GM19025 (cell line): ENCODE measurements around the gene RASSF7.

Experiments used
- ATAC-seq: cut with Tn5 transposase; IDR thresholded peaks from one replicate; pipeline ENCODE4 v1.9.1; 2021; ENCODE audit warnings: mild to moderate bottlenecking, low read depth, moderate library complexity; ENCODE audit not compliant: unreplicated experiment

The RASSF7 gene

GRCh38 chr11:550021-550745 lies 10.6 kb upstream of the RASSF7 start:
- ATAC-seq, result no peak

- ATAC-seq, result no peak
These were observed 10.1 kb upstream of the RASSF7 start for GRCh38 chr11:550746-551085.

DNA sequence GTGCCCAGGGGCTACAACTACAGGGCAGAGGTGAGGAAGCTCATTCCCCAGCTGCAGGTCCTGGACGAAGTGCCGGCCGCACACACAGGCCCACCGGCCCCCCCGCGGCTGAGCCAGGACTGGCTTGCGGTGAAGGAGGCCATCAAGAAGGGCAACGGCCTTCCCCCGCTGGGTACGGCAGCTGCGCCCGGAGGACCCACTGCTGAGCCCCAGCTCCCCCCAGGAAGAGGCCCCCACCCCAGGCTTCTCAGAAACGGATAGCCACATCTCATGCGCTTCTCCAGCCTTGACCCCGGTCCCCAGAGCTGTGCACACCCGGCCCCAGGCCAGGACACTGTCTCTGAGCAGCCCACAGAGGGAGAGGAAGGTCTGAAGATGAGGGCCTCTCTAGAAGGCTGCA lies 9.6 kb upstream of the RASSF7 start:
- no peak for ATAC-seq

DNA sequence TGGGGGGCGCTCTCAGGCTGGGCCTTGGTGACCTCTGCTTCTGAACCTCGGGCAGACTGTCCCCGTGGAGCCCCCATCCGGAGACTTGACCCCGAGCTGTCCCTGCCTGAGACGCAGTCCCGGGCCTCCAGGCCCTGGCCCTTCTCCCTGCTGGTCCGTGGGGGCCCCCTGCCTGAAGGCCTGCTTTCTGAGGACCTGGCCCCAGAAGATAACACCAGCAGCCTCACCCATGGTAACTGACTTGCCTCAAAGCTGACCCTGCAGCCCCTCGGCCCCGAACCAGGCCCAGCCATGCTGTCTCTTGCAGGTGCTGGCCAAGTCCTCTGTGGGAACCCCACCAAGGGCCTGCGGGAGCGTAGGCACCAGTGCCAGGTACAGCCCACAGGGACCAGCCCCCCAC lies 9.2 kb upstream of the RASSF7 start:
- ATAC-seq, result no peak

- ATAC-seq, result no peak
These were observed 7.4 kb upstream of the RASSF7 start for GRCh38 chr11:553083-553987.

GRCh38 chr11:553988-554340 lies 6.8 kb upstream of the RASSF7 start:
- ATAC-seq, result no peak

DNA sequence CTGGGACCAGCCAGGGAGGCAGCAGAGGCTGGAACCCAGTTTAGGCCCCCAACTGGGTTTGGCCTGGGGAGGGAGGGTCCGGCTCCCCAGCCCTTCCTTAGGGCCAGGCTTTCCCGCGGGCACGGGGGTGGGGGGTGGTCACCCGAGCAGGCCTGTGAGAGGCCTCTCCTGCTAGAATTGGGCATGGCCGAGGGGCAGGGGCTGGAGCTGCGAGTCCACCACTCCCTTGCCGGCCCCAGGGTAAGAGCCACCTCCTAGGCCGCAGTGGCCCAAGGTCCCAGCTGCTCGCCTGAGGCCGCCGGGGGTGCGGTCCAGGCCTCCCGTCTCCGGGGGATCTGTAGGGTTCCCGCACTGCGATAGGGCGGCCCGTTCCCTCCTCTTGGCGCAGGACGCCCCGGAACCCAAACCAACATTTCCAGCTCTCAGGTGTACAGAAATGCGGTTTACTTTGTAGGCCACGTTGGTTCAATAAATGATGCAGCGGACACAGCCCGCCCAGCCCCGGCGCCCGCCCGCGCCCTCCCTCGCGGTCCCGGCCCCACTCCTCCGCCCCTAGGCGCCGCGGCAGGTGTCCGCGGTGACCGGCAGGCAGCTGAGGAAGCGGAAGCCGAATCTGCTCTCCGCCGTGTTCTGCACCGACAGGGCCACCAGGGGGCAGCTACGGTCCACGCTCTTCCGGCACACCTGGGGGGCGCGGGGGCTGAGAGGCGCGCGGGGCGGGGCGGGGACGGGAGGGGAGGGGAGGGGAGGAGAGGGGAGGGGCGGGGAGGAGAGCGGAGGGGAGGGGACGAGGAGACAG lies 6.1 kb upstream of the RASSF7 start:
- ATAC-seq, result peak; percentile 42

- ATAC-seq, result no peak
These were observed 5.5 kb upstream of the RASSF7 start for GRCh38 chr11:555227-555779.

DNA sequence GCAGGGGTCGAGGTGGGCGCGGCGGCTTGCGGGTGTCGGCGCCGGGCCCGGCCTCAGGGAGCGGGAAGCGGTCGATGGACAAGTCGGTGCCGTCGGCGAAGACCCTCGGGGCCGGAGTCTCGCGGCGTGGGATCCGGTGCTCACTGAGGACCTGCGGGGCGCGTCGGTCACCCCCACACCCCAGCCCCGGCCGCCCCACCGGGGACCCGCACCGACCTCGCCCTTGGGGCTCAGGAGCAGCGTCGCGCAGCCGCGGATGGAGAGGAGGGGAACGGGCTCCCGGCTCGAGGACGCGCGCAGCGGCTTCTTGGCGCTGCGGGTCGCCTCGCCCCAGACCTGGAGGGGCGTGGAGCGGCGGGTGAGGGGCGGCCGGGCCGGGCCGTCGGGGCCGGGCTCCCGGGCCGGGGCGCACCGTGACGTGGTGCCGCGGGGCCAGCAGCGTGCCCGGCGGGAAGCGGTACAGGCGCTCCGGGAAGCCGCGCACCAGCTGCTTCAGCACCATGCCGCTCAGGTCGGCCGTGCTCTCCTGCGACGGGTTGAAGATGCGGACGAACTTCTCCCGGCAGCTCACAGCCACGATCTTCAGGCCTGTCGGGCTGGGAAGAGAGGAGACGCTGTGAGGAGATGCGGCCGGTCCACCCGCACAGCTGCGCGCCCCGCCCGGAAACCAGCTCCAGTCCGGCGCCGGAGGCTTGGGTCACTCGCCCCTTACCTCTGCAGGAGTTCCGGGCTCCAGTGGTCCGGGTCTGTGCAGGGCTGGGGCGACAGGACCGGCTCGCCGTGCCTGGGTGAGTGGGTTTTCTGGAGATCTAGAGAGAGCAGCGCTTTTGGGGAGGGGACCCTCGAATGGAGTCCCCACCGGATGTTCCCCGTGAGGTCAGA lies 4.7 kb upstream of the RASSF7 start:
- ATAC-seq, result no peak

DNA sequence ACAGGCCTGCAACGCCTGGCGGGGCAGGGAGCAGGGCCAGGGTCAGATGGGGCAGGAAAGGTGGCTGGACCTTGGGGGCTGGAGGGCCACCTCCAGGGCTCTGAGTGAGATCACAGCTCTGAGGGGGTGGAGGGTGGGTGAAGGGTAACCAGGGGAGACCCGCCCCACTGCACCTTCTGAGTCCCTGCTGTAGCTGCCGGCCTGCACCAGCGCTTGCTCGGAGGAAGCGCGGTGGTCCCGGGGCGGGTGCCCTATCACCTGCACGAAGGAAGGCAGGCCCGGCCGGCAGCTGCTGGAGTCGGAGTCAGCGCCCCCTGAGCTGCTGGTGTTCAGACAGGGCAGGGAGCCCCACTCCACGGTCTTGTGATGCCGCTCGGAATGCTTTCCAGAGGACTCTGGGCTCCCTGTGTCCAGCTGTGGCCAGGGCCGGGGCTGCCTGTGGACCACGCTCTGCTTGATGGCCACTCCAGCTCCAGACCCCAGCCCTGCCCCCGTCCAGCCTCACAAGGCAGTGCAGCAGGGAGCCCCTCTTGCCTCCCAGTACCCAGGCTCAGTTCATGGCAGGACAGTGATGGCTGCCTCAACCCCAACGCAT lies 4.0 kb upstream of the RASSF7 start:
- ATAC-seq, result no peak

DNA sequence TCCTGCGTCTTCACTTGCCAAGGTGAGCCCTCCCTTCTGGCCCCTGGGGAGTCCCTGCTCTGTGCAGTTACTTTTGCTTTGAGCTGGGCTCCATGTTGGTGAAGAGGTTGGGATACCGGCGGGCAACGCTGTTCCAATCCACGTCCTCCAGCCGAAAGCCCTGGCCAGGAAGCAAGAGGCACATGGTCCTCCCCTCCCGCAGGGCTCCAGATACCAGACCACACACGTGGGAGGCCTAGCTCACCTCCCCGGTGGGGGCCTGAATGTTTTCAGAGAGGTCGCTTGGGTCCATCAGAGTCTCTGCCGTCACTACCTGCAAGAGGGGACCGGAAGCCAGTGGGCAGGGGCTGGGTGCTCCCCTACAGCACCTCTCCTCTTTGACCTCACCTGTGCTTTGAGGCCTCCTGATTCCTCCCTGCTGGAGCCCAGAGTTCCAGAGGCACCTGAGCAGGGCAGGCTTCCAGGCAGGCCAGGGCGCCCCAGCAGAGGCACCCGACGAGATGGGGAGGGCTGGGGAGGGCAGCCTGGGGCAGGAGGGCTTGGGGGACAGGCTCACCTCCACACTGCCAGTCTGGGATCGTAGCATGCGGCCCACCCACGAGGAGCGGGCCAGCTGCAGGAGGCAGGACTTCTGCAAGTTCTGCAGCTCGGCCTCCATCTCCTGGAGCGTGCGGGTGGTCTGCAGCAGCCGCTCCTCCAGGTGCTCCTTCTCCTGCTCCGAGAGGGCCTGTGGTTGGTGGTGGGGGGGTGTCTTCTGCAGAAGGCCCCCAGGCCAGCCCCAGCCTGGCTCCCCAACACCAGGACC lies 3.2 kb upstream of the RASSF7 start:
- ATAC-seq, result no peak

DNA sequence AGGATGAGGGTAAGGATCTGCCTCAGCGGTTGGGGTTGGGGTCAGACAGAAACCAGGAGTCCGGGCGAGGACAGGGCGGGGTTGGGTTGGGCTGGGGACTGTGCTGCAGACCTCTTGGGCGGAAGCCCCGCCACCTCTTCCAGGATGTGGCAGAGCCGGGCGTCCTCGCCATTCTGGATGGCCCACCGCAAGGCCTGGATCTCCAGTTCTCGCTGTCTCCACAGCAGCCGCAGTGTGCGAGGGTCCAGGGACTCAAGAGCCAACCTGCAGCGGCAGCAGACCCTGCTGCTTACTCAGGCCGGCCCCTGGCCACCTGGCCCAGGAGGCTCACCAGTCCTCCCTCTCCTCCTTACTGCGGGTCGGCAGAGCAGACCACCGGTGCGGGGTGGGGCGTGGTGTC lies 2.3 kb upstream of the RASSF7 start:
- ATAC-seq, result no peak

- no peak for ATAC-seq
These were observed 1.6 kb upstream of the RASSF7 start for GRCh38 chr11:559020-559620.

DNA sequence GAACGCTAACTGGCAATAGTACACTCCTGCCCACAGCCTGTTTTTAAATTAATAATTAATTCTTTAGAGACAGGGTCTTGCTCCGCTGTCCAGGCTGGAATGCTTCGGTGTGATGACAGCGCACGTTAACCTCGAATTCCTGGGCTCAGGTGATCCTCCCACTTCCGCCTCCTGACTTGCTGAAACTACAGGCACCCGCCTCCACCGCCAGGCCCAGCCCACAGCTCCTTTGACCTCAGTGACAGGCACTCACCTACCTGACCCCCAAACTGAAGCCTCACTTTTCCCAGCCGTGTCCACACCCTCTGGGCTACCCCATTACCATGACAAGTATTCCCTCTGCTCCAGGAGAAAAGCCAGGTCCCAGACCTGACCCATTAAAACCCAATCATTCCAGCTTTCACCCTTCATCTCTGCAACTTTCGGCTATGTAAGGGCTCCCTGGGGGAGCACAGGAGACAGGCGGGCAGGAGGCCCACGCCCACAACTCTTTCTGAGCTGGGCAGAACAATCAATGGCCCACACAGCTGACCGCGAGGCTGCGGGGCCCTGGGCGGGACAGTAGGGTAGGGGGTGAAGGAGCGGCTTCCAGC lies 962 bp upstream of the RASSF7 start:
- no peak for ATAC-seq

DNA sequence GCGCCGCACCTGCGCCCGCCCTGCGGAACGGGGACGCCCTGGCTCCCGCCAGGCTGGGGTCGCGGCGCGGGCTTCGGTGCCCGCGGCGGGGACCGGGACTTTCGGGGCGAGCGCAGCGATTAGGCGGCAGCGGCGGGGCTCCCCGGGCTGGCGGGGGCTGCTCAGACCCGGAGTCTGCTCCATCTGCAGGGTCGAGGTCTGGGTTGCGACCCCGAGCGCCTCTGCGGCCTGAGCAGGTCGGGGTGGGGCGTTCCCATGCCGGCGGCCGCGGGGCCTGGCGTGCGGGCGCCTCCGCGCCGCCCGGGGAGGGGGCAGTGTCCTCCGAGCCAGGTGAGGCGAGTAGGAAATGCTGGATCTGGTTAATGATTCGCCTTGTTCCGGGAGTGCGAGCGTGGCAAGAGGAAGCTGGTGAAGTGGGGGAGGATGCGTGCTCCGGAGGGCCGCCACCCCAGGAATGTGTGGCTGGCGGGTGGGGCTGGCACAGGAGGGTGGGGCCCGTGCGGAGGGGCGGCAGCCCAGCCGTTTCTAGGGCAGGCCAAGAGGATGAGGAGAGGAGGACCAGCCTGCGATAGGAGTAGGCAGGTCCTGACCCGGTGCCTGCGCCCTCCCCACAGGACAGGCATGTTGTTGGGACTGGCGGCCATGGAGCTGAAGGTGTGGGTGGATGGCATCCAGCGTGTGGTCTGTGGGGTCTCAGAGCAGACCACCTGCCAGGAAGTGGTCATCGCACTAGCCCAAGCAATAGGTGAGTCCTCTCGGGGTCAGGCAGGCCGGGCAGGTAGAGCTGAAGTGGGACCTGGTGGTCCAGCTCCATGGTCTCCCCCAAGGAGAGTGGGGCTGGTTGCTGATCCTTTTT lies 606 bp downstream of the RASSF7 start:
- peak; percentile 27 for ATAC-seq

DNA sequence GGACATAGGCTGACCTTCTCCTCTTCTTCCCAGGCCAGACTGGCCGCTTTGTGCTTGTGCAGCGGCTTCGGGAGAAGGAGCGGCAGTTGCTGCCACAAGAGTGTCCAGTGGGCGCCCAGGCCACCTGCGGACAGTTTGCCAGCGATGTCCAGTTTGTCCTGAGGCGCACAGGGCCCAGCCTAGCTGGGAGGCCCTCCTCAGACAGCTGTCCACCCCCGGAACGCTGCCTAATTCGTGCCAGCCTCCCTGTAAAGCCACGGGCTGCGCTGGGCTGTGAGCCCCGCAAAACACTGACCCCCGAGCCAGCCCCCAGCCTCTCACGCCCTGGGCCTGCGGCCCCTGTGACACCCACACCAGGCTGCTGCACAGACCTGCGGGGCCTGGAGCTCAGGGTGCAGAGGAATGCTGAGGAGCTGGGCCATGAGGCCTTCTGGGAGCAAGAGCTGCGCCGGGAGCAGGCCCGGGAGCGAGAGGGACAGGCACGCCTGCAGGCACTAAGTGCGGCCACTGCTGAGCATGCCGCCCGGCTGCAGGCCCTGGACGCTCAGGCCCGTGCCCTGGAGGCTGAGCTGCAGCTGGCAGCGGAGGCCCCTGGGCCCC lies 1.4 kb downstream of the RASSF7 start:
- ATAC-seq, result no peak
